Testis (tissue), 3 donors: ENCODE measurements around the gene IGFBP7. TPM values are rescaled to one million over a fixed set of nuclear protein-coding genes. Genes with fewer than 3 reads are reported as not detected.

ENCODE experiments used
- DNase-seq: peaks from one replicate; pipeline ENCODE4 v3.0.0-alpha.2; 2019
- H3K27ac ChIP-seq, 2 donors: fragments of 200-600 bp; sonication (generic); one replicate each; pipeline ENCODE4 v1.5.1; 2019
- H3K27me3 ChIP-seq: fragments of 200-600 bp; sonication (generic); one replicate; pipeline ENCODE4 v1.5.1; 2019
- H3K36me3 ChIP-seq: fragments of 200-600 bp; sonication (generic); one replicate; pipeline ENCODE4 v1.5.1; 2017; ENCODE audit warnings: low read depth; ENCODE audit errors: missing control alignments
- H3K4me1 ChIP-seq: fragments of 200-600 bp; sonication (generic); one replicate; pipeline ENCODE4 v1.5.1; 2019
- H3K4me3 ChIP-seq, 2 donors: fragments of 200-600 bp; sonication (generic); one replicate each; pipeline ENCODE4 v1.5.1; 2017 to 2019
- H3K9me3 ChIP-seq: fragments of 200-600 bp; sonication (generic); one replicate; pipeline ENCODE4 v1.5.1; 2017
- POLR2A ChIP-seq: fragments of 450-650 bp; IDR thresholded peaks from one replicate; pipeline ENCODE4 v1.6.1; 2017; ENCODE audit warnings: antibody characterized with exemption, mild to moderate bottlenecking, moderate library complexity
- WGBS, 2 donors: methylation state at CpG; one replicate each; pipeline ENCODE4 v1.1.5; 2018; 5-methylcytosine and 5-hydroxymethylcytosine counted together
- intact Hi-C: fragments of 100-400 bp; cut with DNase I; formaldehyde crosslinking; loops from one replicate; pipeline ENCODE4 v1.15.1; 2023; ENCODE audit warnings: low total_unique reads
- polyA plus RNA-seq: library from polyadenylated mRNA; stranded (reverse); fragments of 350-450 nt; fragmentation: Illumina TruSeq; extraction: RNeasy Lipid Tissue Mini Kit (QIAGEN cat#74804); gene quantifications from one replicate; pipeline ENCODE4 v1.2.3, GENCODE V29; 2014; ENCODE audit warnings: low read depth, low replicate concordance; ENCODE audit not compliant: insufficient read depth
- total RNA-seq, 2 donors: library from RNA; depleted of rRNA; stranded (reverse); fragments of >200 nt; gene quantifications; one replicate each; pipeline ENCODE4 v1.2.3, GENCODE V29; 2016
- TF ChIP-seq, protein P1 (sequence below), 3 experiments: fragments of 450-650 bp in 2 of 3; fragments of 200-600 bp in 1 of 3; sonication (generic) in 1 of 3; IDR thresholded peaks; one replicate each; pipeline ENCODE4 v1.5.1; 2016 to 2019; ENCODE audit warnings: antibody characterized with exemption in 3 of 3, mild to moderate bottlenecking in 2 of 3, moderate library complexity in 1 of 3

Gene IGFBP7
- total and polyA plus RNA-seq, 3 donors from 2014 or later, result 451 to 817 (median 531) TPM

DNA sequence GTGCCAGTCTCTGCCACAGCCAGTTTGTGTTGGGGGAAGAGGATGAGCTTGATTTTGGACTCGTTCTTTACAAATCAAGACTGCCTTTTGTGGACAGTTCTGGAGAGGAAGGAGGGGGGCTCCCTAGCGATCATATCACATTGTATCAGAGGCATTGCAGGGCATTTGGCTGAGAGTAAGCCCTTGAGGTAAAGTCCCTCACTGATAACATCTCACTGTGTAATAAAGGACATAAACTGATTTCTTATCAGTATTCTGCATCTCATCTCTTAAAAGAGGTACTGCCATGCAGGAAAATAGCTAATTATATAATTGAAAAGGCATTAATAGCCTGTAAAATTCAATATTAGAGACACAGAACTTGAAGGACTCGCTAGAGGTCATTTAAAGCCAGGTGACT lies 6.1 kb upstream of the IGFBP7 start:
- no peaks in the 10 kb centered on the region for H3K36me3 ChIP-seq
- H3K4me1 ChIP-seq, result no peaks in the 10 kb centered on the region

DNA sequence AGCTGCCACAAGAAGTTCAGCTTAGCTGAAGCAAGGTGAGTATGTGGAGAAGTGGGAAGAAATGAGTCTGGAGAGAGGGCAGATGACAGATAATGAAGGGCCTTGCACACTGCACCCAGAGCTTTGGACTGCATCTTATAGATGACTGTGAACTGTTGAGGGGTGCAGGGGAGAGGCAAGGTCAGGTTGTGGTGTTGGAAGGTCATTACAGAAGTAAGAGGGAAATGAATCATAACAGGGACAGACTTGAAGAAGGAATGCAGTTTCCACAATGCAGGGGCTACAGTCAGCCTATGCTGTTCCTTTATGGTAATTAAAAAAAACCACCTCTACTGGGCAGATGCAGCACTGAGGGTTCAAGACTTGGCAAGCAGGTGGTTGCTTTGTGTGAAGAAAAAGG lies 4.8 kb upstream of the IGFBP7 start:
- TF ChIP-seq, protein P1, sequence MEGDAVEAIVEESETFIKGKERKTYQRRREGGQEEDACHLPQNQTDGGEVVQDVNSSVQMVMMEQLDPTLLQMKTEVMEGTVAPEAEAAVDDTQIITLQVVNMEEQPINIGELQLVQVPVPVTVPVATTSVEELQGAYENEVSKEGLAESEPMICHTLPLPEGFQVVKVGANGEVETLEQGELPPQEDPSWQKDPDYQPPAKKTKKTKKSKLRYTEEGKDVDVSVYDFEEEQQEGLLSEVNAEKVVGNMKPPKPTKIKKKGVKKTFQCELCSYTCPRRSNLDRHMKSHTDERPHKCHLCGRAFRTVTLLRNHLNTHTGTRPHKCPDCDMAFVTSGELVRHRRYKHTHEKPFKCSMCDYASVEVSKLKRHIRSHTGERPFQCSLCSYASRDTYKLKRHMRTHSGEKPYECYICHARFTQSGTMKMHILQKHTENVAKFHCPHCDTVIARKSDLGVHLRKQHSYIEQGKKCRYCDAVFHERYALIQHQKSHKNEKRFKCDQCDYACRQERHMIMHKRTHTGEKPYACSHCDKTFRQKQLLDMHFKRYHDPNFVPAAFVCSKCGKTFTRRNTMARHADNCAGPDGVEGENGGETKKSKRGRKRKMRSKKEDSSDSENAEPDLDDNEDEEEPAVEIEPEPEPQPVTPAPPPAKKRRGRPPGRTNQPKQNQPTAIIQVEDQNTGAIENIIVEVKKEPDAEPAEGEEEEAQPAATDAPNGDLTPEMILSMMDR (IDR thresholded peaks at IDR 0.05), result no peak
- no peak for TF ChIP-seq POLR2A
- intact Hi-C loops, result loop anchor here (10.0 kb wide), 1 partner anchor 50 kb away; no protein-coding TSS in a partner anchor
- no peaks in the 10 kb centered on the region for H3K36me3 ChIP-seq
- H3K27me3 ChIP-seq, result no peaks in the 10 kb centered on the region
- no peak for DNase-seq
- no peak overlapping the region for H3K27ac ChIP-seq
- no peak overlapping the region for H3K4me3 ChIP-seq
- no peaks in the 10 kb centered on the region for H3K9me3 ChIP-seq
- H3K4me1 ChIP-seq, result no peaks in the 10 kb centered on the region

More for the DNA sequence above, 6.1 kb upstream of the IGFBP7 start:
- no peaks in the 10 kb centered on the region for H3K9me3 ChIP-seq
- WGBS, 2 donors, result 84% methylated on average over 3 of the region's 3 CpGs
- H3K27ac ChIP-seq, result no peak overlapping the region
- H3K4me3 ChIP-seq, result no peak overlapping the region
- DNase-seq, result no peak
- TF ChIP-seq POLR2A, result no peak
- TF ChIP-seq, protein P1 (IDR thresholded peaks at IDR 0.05), result no peak
- H3K27me3 ChIP-seq, result no peaks in the 10 kb centered on the region
- intact Hi-C loops, result loop anchor here (10.0 kb wide), 1 partner anchor 51 kb away; no protein-coding TSS in a partner anchor

DNA sequence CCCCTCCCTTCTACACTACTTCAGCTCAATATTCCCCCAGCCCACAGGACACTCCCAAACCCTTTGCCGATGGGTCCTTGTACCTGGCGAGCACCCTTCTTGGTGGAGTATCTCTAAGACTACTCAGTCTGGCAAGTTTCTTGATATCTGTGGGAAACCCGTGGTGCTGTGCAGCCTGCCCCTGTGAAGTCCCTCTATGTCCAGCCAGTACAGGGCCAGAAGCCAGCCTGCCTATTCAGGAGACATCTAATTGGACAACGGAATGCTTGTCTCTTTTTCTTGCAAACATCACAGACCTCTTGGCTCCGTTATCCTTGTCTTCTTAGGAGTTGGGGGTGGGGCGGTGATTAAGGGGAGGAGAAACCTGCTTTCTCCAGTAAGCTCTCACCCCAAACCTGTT lies 3.7 kb upstream of the IGFBP7 start:
- 67 to 73% methylated on average over 6 of the region's 6 CpGs for WGBS, 2 donors
- Histone ChIP-seq H3K27ac (no peak overlapping the region), H3K9me3 (no peaks in the 10 kb centered on the region), H3K4me1 (no peaks in the 10 kb centered on the region), H3K4me3 (no peak overlapping the region), H3K36me3 (no peaks in the 10 kb centered on the region), H3K27me3 (no peaks in the 10 kb centered on the region)
- intact Hi-C loops, result loop anchor here (10.0 kb wide), 1 partner anchor 49 kb away; no protein-coding TSS in a partner anchor
- no peak for DNase-seq
- TF ChIP-seq, protein P1 (IDR thresholded peaks at IDR 0.05), result no peak
- TF ChIP-seq POLR2A, result no peak

DNA sequence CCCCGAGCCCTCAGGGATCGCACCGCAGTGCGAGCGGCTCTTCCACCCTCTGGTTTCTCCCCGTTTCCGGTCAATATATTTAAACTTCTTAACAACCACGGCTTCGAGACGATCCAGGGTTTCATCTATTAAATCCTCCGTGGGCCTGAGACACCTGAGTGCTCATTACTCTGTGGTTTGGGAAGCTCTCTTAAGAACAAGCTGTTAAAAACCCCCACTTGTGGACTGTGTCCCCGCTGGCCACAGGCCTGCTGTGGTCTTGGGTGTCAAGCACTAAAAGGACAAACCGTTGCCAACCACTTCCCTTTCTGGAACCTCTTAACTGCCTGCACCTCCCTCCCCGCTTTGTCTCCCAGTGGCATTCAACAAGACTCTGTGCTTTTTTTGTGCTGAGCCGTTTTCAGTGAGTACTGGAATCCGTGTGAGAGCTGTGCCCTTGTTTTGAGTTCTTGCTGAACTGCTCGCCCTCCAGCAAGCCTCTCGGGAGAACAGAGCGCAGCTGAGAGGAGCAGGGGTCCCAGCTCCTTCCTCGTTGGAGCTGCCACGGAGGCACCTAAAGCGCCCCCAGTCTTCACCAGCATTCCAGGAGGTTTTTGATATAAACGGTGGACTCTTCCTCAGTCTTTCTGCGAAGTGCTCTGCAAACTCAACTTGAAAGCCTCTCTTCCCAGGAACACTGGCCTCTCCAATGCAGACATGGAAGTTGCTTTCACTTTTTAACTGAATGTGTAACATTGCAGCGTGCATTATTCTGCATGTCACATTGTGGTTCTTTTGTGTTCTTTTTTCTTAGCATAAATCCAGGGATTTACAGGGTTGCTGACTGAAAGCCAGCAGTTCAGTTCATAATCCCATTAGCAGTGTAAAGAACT lies 691 bp upstream of the IGFBP7 start:
- TF ChIP-seq, protein P1 (IDR thresholded peaks at IDR 0.05), result no peak
- TF ChIP-seq POLR2A, result no peak
- 1% methylated on average over 25 of the region's 25 CpGs for WGBS, 2 donors
- no peaks in the 10 kb centered on the region for H3K4me1 ChIP-seq
- intact Hi-C loops, result loop anchor here (10.0 kb wide), 1 partner anchor 46 kb away; no protein-coding TSS in a partner anchor
- no peaks in the 10 kb centered on the region for H3K27me3 ChIP-seq
- H3K27ac ChIP-seq, result peak overlapping the region; percentile 82 to 96
- no peaks in the 10 kb centered on the region for H3K36me3 ChIP-seq
- H3K9me3 ChIP-seq, result no peaks in the 10 kb centered on the region
- H3K4me3 ChIP-seq, result peak overlapping the region; percentile 82 to 85
- DNase-seq, result peak; percentile 60
